KG1 (cell line): ENCODE data around the gene SLC29A3.

Experiments used
- DNase-seq: peaks from one replicate; lab custom pipeline; 2025; lab: John Stamatoyannopoulos, UW

Gene SLC29A3

GRCh38 chr10:71392791-71393781 lies 74.0 kb downstream of the SLC29A3 start:
- no peak for DNase-seq

- DNase-seq: no peak
These were observed 74.9 kb downstream of the SLC29A3 start for GRCh38 chr10:71393841-71394475.

GRCh38 chr10:71394926-71395562 lies 76.0 kb downstream of the SLC29A3 start:
- DNase-seq: no peak

- no peak for DNase-seq
These were observed 76.6 kb downstream of the SLC29A3 start for GRCh38 chr10:71395621-71396020.

- DNase-seq: peak; percentile 29
These were observed 77.1 kb downstream of the SLC29A3 start for GRCh38 chr10:71396084-71396710.

- DNase-seq: no peak
These were observed 77.7 kb downstream of the SLC29A3 start, which contains the start of gene CDH23 for GRCh38 chr10:71396711-71397295. Gene CDH23, plus strand, starts transcription at chr10:71396920. Its CDS starts 42,912 bp downstream, at chr10:71439832.

GRCh38 chr10:71397296-71398212 lies 78.5 kb downstream of the SLC29A3 start:
- DNase-seq: no peak

- no peak for DNase-seq
These were observed 79.9 kb downstream of the SLC29A3 start for GRCh38 chr10:71398976-71399375.

- DNase-seq: no peak
These were observed 80.9 kb downstream of the SLC29A3 start for GRCh38 chr10:71399946-71400345.

GRCh38 chr10:71401056-71401455 lies 82.0 kb downstream of the SLC29A3 start:
- DNase-seq: no peak

- no peak for DNase-seq
These were observed 82.9 kb downstream of the SLC29A3 start for GRCh38 chr10:71402005-71402404.

- no peak for DNase-seq
These were observed 85.6 kb downstream of the SLC29A3 start for GRCh38 chr10:71404503-71405295.

- no peak for DNase-seq
These were observed 87.8 kb downstream of the SLC29A3 start for GRCh38 chr10:71406878-71407277.

GRCh38 chr10:71408436-71409225 lies 89.6 kb downstream of the SLC29A3 start:
- no peak for DNase-seq

- DNase-seq: no peak
These were observed 90.6 kb downstream of the SLC29A3 start for GRCh38 chr10:71409516-71410104.
